Activated B cell treated with CpG ODN at 0.5 μM for 24 hours (primary cell): ENCODE results near the gene COBL. TPM values are rescaled to one million over a fixed set of nuclear protein-coding genes. Genes with fewer than 3 reads are reported as not detected.
A peak's percentile ranks its signal among the peaks of the same experiment; 100 is the strongest.

Experiments used
- ATAC-seq: fragments of 200-7000 bp; cut with Tn5 transposase; one replicate; pipeline ENCODE4 v1.10.0; 2021; ENCODE audit warnings: low read depth, mild to moderate bottlenecking, moderate library complexity
- CTCF ChIA-PET: fragments of 350-600 bp; sonication (Branson Sonifier 250); formaldehyde crosslinking; loops from one replicate; lab custom pipeline; 2021; ENCODE audit warnings: antibody characterized with exemption; lab: Charles Lee
- POLR2A ChIA-PET: fragments of 350-600 bp; sonication (Branson Sonifier 250); formaldehyde crosslinking; loops from one replicate; lab custom pipeline; 2021; ENCODE audit warnings: antibody characterized with exemption; lab: Charles Lee
- DNase-seq: peaks from one replicate; pipeline ENCODE4 v3.0.0; 2022
- H3K27ac Mint-ChIP-seq: one replicate; pipeline ENCODE4 v1.8.0; 2020; ENCODE audit warnings: mixed read lengths
- H3K27me3 Mint-ChIP-seq: one replicate; pipeline ENCODE4 v1.8.0; 2021; ENCODE audit warnings: mixed read lengths
- H3K36me3 Mint-ChIP-seq: one replicate; pipeline ENCODE4 v1.8.0; 2021; ENCODE audit warnings: low read depth, mixed read lengths
- H3K4me1 Mint-ChIP-seq: one replicate; pipeline ENCODE4 v1.8.0; 2021; ENCODE audit warnings: mixed read lengths
- H3K4me3 Mint-ChIP-seq: one replicate; pipeline ENCODE4 v1.8.0; 2020; ENCODE audit warnings: mild to moderate bottlenecking, mixed read lengths
- H3K9me3 Mint-ChIP-seq: one replicate; pipeline ENCODE4 v1.8.0; 2020; ENCODE audit warnings: mixed read lengths
- CTCF ChIP-seq: fragments of 200-600 bp; IDR thresholded peaks from one replicate; pipeline ENCODE4 v1.8.0; 2022; ENCODE audit warnings: antibody characterized with exemption, mild to moderate bottlenecking
- intact Hi-C: fragments of 100-400 bp; cut with micrococcal nuclease; formaldehyde crosslinking; loops from one replicate; pipeline ENCODE4 v1.15.1; 2024
- total RNA-seq: library from RNA; stranded (reverse); gene quantifications from 2 replicates; pipeline ENCODE4 v1.2.3, GENCODE V29; 2022

Gene COBL
- total RNA-seq, 1 donor from 2014 or later: not detected

GRCh38 chr7:51162724-51163329, 153.8 kb downstream of the COBL start:
- intact Hi-C loops: loop anchor here (1.0 to 2.0 kb wide), 2 partner anchors 204 to 695 kb away; no protein-coding TSS in a partner anchor
- H3K4me3 Mint-ChIP-seq: no peak overlapping the region

GRCh38 chr7:51161937-51162336, 154.7 kb downstream of the COBL start:
- ChIA-PET CTCF (interaction anchor here (0.9 to 5.0 kb wide), 8 partner anchors 14 to 1094 kb away, joined by 3 to 120 read pairs (median 5); partner anchors contain the start of gene ZPBP), POLR2A (no interaction called here)
- DNase-seq: no peak
- ATAC-seq: no peak
- no peaks in the 10 kb centered on the region for H3K36me3 Mint-ChIP-seq
- H3K27me3 Mint-ChIP-seq: peaks cover 10% of the 10 kb centered on the region
- H3K4me1 Mint-ChIP-seq: peaks cover 8% of the 10 kb centered on the region
- no peak overlapping the region for H3K27ac Mint-ChIP-seq
- no peak for TF ChIP-seq CTCF
- H3K4me3 Mint-ChIP-seq: no peak overlapping the region
- peaks cover 2% of the 10 kb centered on the region for H3K9me3 Mint-ChIP-seq
- intact Hi-C loops: loop anchor here (1.0 to 2.0 kb wide), 6 partner anchors 205 to 1070 kb away; no protein-coding TSS in a partner anchor

More at GRCh38 chr7:51162724-51163329, 153.8 kb downstream of the COBL start:
- DNase-seq (peak; percentile 18), ATAC-seq (peak; percentile 77)
- POLR2A ChIA-PET: no interaction called here
- no peaks in the 10 kb centered on the region for H3K36me3 Mint-ChIP-seq
- H3K9me3 Mint-ChIP-seq: peaks cover 2% of the 10 kb centered on the region
- peaks cover 7% of the 10 kb centered on the region for H3K4me1 Mint-ChIP-seq
- TF ChIP-seq CTCF: peak; percentile 20
- CTCF ChIA-PET: interaction anchor here (0.8 to 5.0 kb wide), 15 partner anchors 9 to 1070 kb away, joined by 3 to 120 read pairs (median 4); partner anchors contain the start of gene ZPBP
- peaks cover 10% of the 10 kb centered on the region for H3K27me3 Mint-ChIP-seq
- H3K27ac Mint-ChIP-seq: no peak overlapping the region

GRCh38 chr7:51160990-51161615, 155.5 kb downstream of the COBL start:
- Mint-ChIP-seq H3K27me3 (peaks cover 10% of the 10 kb centered on the region), H3K27ac (no peak overlapping the region), H3K4me1 (peaks cover 16% of the 10 kb centered on the region), H3K36me3 (no peaks in the 10 kb centered on the region), H3K4me3 (no peak overlapping the region), H3K9me3 (peaks cover 2% of the 10 kb centered on the region)
- DNase-seq (peak; percentile 22), ATAC-seq (peak; percentile 54)
- peak; percentile 59 for TF ChIP-seq CTCF
- ChIA-PET POLR2A (interaction anchor here (1.3 kb wide), 1 partner anchor 1068 kb away, joined by 9 read pairs; the partner anchor contains the start of gene ZPBP), CTCF (interaction anchor here (0.6 to 5.0 kb wide), 23 partner anchors 8 to 1409 kb away, joined by 3 to 120 read pairs (median 5); partner anchors contain the start of gene ZPBP)
- intact Hi-C loops: loop anchor here (1.0 to 2.0 kb wide), 4 partner anchors 742 to 1069 kb away; no protein-coding TSS in a partner anchor

- POLR2A ChIA-PET: interaction anchor here (1.3 kb wide), 1 partner anchor 1068 kb away, joined by 9 read pairs; the partner anchor contains the start of gene ZPBP
- no peak overlapping the region for H3K27ac Mint-ChIP-seq
- H3K36me3 Mint-ChIP-seq: no peaks in the 10 kb centered on the region
- H3K27me3 Mint-ChIP-seq: peaks cover 10% of the 10 kb centered on the region
- no peak for TF ChIP-seq CTCF
- H3K4me1 Mint-ChIP-seq: peaks cover 16% of the 10 kb centered on the region
- intact Hi-C loops: loop anchor here (2.0 kb wide), 2 partner anchors 742 to 956 kb away; no protein-coding TSS in a partner anchor
- no peak for DNase-seq
- CTCF ChIA-PET: interaction anchor here (0.6 to 5.0 kb wide), 22 partner anchors 8 to 1409 kb away, joined by 3 to 120 read pairs (median 5); partner anchors contain the start of gene ZPBP
- no peak overlapping the region for H3K4me3 Mint-ChIP-seq
- ATAC-seq: no peak
- H3K9me3 Mint-ChIP-seq: peaks cover 2% of the 10 kb centered on the region
Observed at GRCh38 chr7:51160411-51160810, 156.2 kb downstream of the COBL start.
